ENCODE data around the gene RAB25.
A peak's percentile ranks its signal among the peaks of the same experiment; 100 is the strongest.
"Not testable (repeated sequence)": the region's sequence is repeated elsewhere in the genome, so short reads cannot be mapped to it uniquely, and the experiment has no call there.

The RAB25 gene

GRCh38 chr1:156104065-156104810 is 43.3 kb downstream of the RAB25 start:
- peak; percentile 57 for DNase-seq

- DNase-seq = no peak
These were observed 44.2 kb downstream of the RAB25 start for GRCh38 chr1:156104861-156105832.

- DNase-seq = peak; percentile 60
These were observed 45.9 kb downstream of the RAB25 start for GRCh38 chr1:156106624-156107488.

- no peak for DNase-seq
These were observed 47.1 kb downstream of the RAB25 start for GRCh38 chr1:156108057-156108456.

- DNase-seq = no peak
These were observed 47.8 kb downstream of the RAB25 start for GRCh38 chr1:156108664-156109241.

- no peak for DNase-seq
These were observed 49.3 kb downstream of the RAB25 start for GRCh38 chr1:156110252-156110651.

- no peak for DNase-seq
These were observed 50.5 kb downstream of the RAB25 start for GRCh38 chr1:156111355-156111962.

DNA sequence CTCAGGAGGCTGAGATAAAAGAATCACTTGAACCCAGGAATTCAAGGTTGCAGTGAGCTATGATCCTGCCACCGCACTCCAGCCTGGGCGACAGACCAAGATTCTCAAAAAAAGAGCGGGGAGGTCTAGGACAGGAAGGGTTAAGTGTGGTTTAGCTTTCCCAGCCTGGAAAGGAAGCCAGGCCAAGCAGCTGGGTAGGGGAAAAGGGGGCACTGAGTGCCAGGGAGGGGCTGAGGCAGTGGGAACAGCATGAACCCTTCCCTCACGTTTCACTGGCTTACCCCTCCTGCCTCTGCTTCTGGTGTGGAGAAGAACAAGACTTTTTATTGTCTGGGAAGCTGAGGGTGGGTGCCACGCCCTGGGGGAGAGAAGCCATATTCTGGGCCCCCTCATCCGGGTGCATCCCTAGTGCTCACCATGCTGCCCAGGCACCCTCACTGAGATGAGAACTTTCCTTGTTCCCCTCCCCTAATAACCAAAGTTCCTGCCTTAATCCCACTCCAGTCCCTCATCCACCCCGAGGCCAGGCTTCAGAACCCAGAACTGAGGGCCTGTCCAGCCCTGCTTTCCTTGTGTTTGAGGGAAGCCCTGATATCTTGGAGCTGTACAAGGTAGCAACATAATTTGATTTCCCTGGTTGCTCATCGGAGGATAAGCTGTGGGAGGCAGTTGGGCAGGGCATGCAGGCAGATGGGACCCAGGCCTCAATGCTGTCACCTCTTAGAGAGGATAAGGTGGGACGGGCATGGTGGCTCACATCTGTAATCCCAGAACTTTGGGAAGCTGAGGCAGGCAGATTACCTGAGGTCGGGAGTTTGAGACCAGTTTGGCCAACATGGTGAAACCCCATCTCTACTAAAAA is 51.5 kb downstream of the RAB25 start:
- no peak for DNase-seq

- DNase-seq = no peak
These were observed 52.5 kb downstream of the RAB25 start for GRCh38 chr1:156113282-156113950.

DNA sequence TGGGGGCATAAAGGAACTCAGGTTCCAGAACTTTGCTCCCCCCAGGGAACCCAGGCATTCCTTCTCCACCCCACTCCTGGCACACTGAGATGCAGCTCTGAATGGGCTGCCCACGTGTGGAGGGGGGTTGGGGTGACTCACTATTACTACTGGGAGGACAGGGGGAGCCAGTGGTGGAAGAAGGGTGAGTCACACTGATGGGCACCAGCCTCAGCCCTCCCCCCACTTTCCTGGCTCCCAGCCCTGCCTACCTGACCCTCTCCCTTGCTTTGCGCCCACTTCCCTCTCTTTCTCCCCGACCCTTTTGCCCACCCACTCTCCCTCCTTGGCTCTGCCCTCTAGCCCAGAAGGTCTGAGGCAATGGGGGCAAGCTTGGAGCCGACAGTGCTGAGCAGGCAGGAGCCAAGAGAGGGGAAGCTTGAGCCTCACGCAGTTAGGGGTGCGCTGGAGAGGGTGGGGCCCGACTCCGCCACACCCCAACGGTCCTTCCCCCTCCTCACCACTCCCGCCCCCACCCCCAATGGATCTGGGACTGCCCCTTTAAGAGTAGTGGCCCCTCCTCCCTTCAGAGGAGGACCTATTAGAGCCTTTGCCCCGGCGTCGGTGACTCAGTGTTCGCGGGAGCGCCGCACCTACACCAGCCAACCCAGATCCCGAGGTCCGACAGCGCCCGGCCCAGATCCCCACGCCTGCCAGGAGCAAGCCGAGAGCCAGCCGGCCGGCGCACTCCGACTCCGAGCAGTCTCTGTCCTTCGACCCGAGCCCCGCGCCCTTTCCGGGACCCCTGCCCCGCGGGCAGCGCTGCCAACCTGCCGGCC is 53.4 kb downstream of the RAB25 start, which contains the start of gene LMNA:
Gene LMNA (plus strand): TSS at position 611 of the 818 bp plus-strand sequence. CDS start 208 bp downstream, outside the sequence.
- DNase-seq = peak; percentile 92

DNA sequence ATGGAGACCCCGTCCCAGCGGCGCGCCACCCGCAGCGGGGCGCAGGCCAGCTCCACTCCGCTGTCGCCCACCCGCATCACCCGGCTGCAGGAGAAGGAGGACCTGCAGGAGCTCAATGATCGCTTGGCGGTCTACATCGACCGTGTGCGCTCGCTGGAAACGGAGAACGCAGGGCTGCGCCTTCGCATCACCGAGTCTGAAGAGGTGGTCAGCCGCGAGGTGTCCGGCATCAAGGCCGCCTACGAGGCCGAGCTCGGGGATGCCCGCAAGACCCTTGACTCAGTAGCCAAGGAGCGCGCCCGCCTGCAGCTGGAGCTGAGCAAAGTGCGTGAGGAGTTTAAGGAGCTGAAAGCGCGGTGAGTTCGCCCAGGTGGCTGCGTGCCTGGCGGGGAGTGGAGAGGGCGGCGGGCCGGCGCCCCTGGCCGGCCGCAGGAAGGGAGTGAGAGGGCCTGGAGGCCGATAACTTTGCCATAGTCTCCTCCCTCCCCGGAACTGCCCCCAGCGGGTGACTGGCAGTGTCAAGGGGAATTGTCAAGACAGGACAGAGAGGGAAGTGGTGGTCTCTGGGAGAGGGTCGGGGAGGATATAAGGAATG is 54.1 kb downstream of the RAB25 start:
- peak; percentile 55 for DNase-seq

DNA sequence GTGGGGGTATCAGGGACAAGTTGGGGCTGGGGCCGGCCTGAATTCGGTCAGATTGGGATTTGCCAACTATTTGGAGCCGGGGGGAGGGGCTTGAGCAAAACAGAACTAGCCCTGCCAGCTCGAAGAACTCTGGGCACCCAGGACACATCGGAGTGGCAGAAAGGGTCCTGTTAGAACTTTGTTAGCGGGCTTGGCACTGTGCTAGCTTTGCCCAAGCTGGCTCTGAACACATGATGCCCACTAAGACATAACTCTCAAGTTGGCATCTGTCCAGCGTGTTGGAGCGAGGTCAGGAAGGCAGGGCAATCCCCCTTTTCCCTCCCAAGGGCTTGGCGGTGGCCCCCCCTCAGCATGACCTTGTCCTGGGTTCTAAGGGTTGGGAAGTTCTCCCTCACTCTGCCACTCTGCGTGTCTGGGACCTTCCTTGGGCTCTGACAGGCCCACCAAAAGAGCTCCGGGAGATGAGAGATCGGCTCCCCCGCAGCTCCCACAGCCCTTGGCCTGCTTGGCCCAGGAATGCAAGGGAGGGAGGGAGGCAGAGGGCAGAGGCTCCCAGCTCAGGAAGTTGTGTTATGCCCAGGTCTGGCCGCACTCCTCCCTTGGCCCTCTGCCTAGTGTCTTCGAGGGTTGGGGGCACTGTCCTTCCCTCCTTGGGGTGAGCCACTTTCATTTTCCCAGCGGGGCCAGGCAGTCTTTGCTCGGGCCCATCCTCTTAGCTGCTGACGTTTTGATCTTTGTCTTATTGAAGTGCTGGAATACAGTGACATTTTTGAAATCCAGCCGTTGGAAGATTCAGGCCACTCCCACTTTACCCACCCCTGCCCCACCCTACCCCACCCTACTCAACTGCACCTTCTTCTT is 54.8 kb downstream of the RAB25 start:
- peak; percentile 58 for DNase-seq

DNA sequence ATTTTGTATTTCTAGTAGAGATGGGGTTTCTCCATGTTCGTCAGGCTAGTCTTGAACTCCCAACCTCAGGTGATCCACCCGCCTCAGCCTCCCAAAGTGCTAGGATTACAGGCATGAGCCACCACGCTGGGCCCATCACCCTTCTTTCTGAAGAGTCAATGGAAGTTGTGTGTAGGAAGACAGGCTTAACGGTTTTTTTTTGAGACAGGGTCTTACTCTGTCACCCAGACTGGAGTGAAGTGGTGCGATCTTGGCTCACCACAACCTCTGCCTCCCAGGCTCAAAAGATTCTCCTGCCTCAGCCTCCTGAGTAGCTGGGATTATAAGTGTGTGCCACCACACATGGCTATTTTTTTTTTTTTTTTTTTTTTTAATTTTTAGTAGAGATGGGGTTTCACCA is 55.8 kb downstream of the RAB25 start:
- not testable (repeated sequence) for DNase-seq

DNA sequence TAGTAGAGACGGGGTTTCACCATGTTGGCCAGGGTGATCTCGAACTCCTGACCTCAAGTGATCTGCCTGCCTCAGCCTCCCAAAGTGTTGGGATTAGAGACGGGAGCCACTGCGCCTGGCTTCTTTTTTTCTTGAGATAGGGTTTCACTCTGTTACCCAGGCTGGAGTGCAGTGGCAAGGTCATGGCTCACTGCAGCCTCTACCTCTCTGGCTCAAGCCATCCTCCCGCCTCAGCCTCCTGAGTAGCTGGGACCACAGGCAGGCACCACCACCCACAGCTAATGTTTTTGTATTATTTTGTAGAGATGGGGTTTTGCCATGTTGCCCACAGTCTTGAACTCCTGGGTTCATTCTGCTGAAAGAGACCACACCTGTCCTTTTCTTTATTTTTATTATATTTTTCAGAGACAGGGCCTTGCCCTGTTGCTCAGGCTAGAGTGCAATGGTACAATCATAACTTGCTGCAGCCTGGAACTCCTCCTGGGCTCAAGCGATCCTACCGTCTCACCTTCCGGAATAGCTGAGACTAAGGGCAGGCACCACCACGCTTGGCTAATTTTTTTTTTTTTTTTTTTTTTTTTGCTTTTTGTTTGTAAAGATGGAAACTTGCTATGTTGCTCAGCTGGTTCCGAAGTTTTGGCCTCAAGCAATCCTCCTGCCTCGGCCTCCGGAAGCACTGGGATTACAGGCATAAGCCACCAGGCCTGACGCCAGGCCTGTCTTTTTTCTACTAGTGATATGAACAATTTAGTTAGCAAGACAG is 56.6 kb downstream of the RAB25 start:
- no peak for DNase-seq

- DNase-seq = no peak
These were observed 57.4 kb downstream of the RAB25 start for GRCh38 chr1:156118177-156118868.

- DNase-seq = peak; percentile 92
These were observed 58.7 kb downstream of the RAB25 start for GRCh38 chr1:156119503-156120209.
